GM18526 (cell line): ENCODE data around the gene DCST1.

Experiments used
- POLR2A ChIP-seq: IDR thresholded peaks from 3 replicates; pipeline ENCODE4 v1.6.1; 2011; ENCODE audit not compliant: insufficient read length; ENCODE audit errors: extremely low read depth

The DCST1 gene

GRCh38 chr1:155063550-155064110 is 30.0 kb downstream of the DCST1 start, which contains the start of gene EFNA4:
TSS of gene EFNA4 (plus strand) at chr1:155063740. CDS start at chr1:155063824, 84 bp downstream.
- TF ChIP-seq POLR2A, result peak; percentile 82

DNA sequence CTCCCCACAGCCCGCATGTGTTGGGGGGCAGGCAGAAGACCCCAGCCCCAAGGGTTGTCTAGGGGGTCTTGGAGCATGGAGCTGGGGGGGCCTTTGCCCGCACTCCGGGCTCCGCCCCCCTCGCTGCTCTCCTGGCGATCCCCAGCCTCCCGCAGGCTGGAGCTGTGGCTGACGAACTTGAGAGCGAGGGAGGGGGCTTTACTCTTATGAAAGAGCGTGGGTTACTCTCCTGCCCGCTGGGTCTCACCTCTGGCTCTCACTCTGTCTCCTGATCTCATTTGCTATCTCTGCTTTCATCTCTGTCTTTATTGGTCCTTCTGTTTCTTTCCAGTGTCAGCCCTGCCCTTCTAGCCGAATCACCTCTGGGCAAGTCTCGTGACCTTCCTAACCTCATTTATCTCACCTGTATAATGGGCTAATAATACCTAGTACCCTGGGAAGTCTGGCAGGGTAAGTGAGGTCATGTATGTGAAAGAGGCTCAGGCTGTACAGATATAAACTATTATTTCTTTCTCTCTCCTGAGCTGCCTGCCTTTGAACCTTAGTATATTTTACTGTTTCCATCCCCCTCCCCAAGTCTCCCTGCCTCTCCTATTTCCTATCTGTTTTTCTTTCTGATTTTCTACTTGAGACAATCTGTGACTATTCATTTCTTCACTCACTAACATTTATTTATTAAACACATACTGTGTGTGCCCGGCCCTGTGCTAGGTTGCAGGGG is 30.6 kb downstream of the DCST1 start:
- TF ChIP-seq POLR2A, result no peak

DNA sequence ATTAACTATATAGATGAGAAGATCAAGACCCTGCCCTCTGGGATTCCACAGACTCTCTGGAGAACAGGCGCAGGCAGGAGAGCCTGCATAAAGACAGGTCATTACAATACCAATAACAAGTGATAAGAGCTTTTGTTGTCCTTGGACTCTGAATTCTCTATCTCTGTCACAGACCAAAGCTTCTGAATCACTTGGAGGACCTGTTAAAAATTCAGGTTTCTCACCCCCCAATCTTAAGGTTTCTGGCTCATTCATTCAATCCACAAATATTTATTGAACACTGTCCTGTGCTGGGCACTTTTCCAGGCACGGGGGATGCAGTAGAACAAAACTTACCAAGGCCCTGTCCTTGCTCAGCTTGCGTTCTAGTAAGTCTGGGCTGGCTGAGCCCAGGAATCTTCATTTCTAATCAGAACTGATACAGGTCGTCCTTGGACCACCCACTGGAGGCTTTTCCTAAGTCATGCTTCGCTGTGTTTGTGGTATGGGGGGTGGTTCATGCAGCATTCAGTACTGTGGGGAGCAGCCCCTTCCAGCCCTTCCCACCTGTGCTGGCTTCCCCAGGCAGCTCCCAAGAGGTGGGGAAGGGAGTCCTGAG is 31.3 kb downstream of the DCST1 start:
- no peak for TF ChIP-seq POLR2A

- no peak for TF ChIP-seq POLR2A
Observed at GRCh38 chr1:155066777-155067176, 33.2 kb downstream of the DCST1 start.

- TF ChIP-seq POLR2A, result no peak
Observed at GRCh38 chr1:155068599-155068998, 35.0 kb downstream of the DCST1 start.

DNA sequence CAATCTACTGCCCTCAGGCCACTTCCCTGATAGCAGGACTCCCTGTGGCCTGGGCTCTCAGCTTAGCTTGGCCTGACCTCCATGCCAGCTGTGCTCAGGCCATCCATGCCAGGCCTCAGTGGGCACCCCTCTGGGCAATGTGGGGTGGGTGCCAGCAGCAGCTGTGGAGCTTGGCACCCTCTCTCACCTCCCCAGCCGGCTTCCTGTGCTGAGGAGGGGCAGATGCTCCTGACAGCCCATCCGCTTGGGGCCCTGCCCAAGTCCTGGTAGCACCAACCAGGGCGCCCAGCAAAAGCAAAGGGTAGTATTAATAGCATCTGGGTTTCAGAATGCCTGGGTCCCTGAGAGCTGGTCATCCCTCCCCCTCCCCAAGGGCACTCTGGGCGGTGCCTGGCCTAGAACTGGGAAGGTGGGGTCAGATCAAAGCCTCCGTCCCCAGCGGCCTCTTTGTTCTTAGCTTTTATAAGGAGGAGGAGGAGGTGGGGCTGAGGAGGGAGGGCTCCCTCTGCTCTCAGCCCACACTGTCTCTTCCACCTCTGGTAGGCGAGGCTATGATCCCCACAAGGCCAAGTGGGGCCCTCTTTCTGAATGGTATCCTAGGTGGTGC is 36.0 kb downstream of the DCST1 start:
- TF ChIP-seq POLR2A, result no peak

- no peak for TF ChIP-seq POLR2A
Observed at GRCh38 chr1:155070158-155070621, 36.6 kb downstream of the DCST1 start.

- no peak for TF ChIP-seq POLR2A
Observed at GRCh38 chr1:155070721-155071569, 37.3 kb downstream of the DCST1 start.

DNA sequence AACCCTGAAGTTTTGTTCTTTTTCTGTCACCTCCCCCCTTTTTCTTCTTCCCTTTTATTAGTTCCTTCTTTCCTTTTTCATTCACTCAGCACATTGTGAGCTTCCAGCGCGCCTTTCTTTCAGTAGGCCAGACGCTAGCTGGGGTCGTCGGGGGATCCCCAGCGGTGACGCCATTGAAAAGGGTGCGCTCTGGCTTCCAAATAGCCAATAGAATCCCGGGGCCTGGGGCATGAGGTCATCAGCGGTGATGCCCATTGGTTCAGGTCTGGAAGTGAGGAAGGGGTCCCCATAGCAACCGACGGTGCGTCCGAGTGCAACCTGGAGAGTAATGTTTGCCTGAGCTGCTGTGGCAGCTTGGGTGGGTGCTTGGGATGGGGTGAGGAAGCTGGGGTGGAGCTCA is 38.1 kb downstream of the DCST1 start:
- no peak for TF ChIP-seq POLR2A

DNA sequence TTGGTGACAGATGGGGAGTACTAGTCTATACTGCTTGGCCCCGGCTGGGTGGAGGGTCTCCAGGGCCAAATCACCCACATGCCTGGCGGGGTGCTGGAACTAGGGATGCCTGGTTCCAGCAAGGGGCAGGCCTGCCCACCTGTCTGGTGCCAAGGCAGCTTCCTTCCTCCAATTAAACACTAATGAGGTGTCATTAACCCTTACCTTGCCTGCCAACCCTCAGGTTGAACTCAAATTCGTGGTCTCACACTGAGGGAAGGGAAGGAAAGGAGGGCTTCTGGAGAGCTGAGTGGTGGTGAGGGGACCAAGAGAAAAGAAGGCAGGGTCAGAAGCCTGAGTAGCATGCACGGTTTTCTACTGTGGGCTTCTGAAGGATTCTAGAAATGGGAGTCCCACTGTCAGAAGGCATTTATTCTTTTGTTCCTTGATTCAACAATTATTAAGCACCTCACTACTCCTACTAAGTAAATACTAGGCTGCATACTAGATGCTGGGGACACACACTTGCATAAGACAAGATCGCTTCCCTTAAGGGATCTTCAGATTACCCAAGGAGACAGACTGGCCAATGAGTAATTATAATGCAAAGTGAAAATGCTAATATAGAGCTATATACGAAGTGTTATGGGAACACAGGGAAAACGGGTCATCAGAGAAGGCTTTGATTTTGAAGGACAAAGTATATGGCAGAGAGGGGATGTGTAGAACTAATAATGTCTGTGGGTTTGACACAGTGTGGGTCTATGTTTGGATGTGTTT is 39.1 kb downstream of the DCST1 start:
- no peak for TF ChIP-seq POLR2A

GRCh38 chr1:155073377-155074242 is 40.0 kb downstream of the DCST1 start:
- no peak for TF ChIP-seq POLR2A

GRCh38 chr1:155075535-155075934 is 41.9 kb downstream of the DCST1 start:
- TF ChIP-seq POLR2A, result no peak

DNA sequence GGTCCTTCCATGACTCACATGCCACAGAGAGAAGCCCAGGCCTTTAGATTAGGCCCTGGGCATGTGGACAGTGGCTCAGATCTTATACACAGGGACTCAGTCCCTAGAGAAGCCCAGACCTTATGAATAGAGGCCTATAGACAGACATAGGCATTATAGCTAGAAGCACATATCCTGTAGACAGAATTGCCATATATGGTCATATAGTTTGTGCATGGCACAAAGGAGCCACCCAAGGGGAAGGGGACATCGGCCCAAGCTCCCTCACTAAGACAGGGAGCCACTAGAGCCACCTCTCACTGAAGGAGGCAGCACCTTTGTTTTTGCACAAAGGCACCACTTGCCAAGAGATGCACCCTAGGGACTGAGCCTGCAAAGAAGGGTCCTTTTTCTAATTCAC is 42.7 kb downstream of the DCST1 start:
- no peak for TF ChIP-seq POLR2A
